Mesothelial cell of epicardium (in vitro differentiated cells): ENCODE data around the gene PADI6. TPM values are rescaled to one million over a fixed set of nuclear protein-coding genes. Genes with fewer than 3 reads are reported as not detected.
A peak's percentile ranks its signal among the peaks of the same experiment; 100 is the strongest.

Source experiments
- DNase-seq, 2 experiments: peaks; one replicate each; pipeline ENCODE4 v3.0.0; 2021; ENCODE audit warnings: low spot score in 2 of 2; ENCODE audit not compliant: unreplicated experiment in 2 of 2
- H3K27ac Mint-ChIP-seq: 2 replicates; pipeline ENCODE4 v1.8.0; 2021; ENCODE audit warnings: mixed read lengths
- H3K27me3 Mint-ChIP-seq: 2 replicates; pipeline ENCODE4 v1.8.0; 2021; ENCODE audit warnings: low read depth, mixed read lengths
- H3K36me3 Mint-ChIP-seq: 2 replicates; pipeline ENCODE4 v1.8.0; 2021; ENCODE audit warnings: mixed read lengths
- H3K4me1 Mint-ChIP-seq: 2 replicates; pipeline ENCODE4 v1.8.0; 2021; ENCODE audit warnings: mixed read lengths
- H3K4me3 Mint-ChIP-seq: 2 replicates; pipeline ENCODE4 v1.8.0; 2021; ENCODE audit warnings: mild to moderate bottlenecking, moderate library complexity, mixed read lengths
- H3K9me3 Mint-ChIP-seq: 2 replicates; pipeline ENCODE4 v1.8.0; 2021; ENCODE audit warnings: mixed read lengths
- CTCF ChIP-seq: fragments of 200-600 bp; sonication (generic); IDR thresholded peaks from one replicate; pipeline ENCODE4 v1.5.0; 2021; ENCODE audit warnings: antibody characterized with exemption; ENCODE audit not compliant: unreplicated experiment
- total RNA-seq: library from RNA; stranded (reverse); gene quantifications from 3 replicates; pipeline ENCODE4 v1.2.1, GENCODE V29; 2021

The PADI6 gene
- total RNA-seq, 1 donor from 2014 or later, result not detected

- peaks cover 8% of the 10 kb centered on the region for H3K4me1 Mint-ChIP-seq
- DNase-seq, result no peak
- H3K4me3 Mint-ChIP-seq, result no peak overlapping the region
- H3K9me3 Mint-ChIP-seq, result peaks cover 9% of the 10 kb centered on the region
- no peak for TF ChIP-seq CTCF
- no peaks in the 10 kb centered on the region for H3K36me3 Mint-ChIP-seq
- peaks cover 2% of the 10 kb centered on the region for H3K27me3 Mint-ChIP-seq
- H3K27ac Mint-ChIP-seq, result no peak overlapping the region
Observed at GRCh38 chr1:17346046-17346789, 25.8 kb upstream of the PADI6 start.

- peak overlapping the region; percentile 39 for H3K27ac Mint-ChIP-seq
- peaks cover 8% of the 10 kb centered on the region for H3K4me1 Mint-ChIP-seq
- H3K36me3 Mint-ChIP-seq, result no peaks in the 10 kb centered on the region
- H3K27me3 Mint-ChIP-seq, result peaks cover 16% of the 10 kb centered on the region
- H3K4me3 Mint-ChIP-seq, result no peak overlapping the region
- no peak for TF ChIP-seq CTCF
- peaks cover 9% of the 10 kb centered on the region for H3K9me3 Mint-ChIP-seq
- no peak for DNase-seq
Observed at GRCh38 chr1:17347769-17348592, 24.0 kb upstream of the PADI6 start.

- H3K9me3 Mint-ChIP-seq, result peaks cover 5% of the 10 kb centered on the region
- no peak for TF ChIP-seq CTCF
- H3K27me3 Mint-ChIP-seq, result peaks cover 18% of the 10 kb centered on the region
- no peaks in the 10 kb centered on the region for H3K36me3 Mint-ChIP-seq
- H3K27ac Mint-ChIP-seq, result no peak overlapping the region
- H3K4me3 Mint-ChIP-seq, result no peak overlapping the region
- peaks cover 8% of the 10 kb centered on the region for H3K4me1 Mint-ChIP-seq
- DNase-seq, result no peak
Observed at GRCh38 chr1:17348593-17349234, 23.3 kb upstream of the PADI6 start.

- H3K27ac Mint-ChIP-seq, result no peak overlapping the region
- H3K4me3 Mint-ChIP-seq, result no peak overlapping the region
- no peaks in the 10 kb centered on the region for H3K9me3 Mint-ChIP-seq
- H3K4me1 Mint-ChIP-seq, result peaks cover 8% of the 10 kb centered on the region
- peaks cover 18% of the 10 kb centered on the region for H3K27me3 Mint-ChIP-seq
- TF ChIP-seq CTCF, result no peak
- no peak for DNase-seq
- no peaks in the 10 kb centered on the region for H3K36me3 Mint-ChIP-seq
Observed at GRCh38 chr1:17350083-17350482, 21.9 kb upstream of the PADI6 start.

GRCh38 chr1:17350928-17351446 is 21.0 kb upstream of the PADI6 start:
- no peak overlapping the region for H3K27ac Mint-ChIP-seq
- H3K4me3 Mint-ChIP-seq, result no peak overlapping the region
- no peak for DNase-seq
- no peak for TF ChIP-seq CTCF
- H3K27me3 Mint-ChIP-seq, result peaks cover 18% of the 10 kb centered on the region
- no peaks in the 10 kb centered on the region for H3K9me3 Mint-ChIP-seq
- peaks cover 8% of the 10 kb centered on the region for H3K4me1 Mint-ChIP-seq
- H3K36me3 Mint-ChIP-seq, result no peaks in the 10 kb centered on the region
